Occipital lobe (tissue), 2 donors: ENCODE measurements around the gene ADGRA1. TPM values are rescaled to one million over a fixed set of nuclear protein-coding genes. Genes with fewer than 3 reads are reported as not detected.

Experiments
- DNase-seq: peaks from one replicate; lab custom pipeline; 2025; lab: John Stamatoyannopoulos, UW
- total RNA-seq: library from RNA; depleted of rRNA; stranded (reverse); fragments of >200 nt; gene quantifications from one replicate; pipeline ENCODE4 v1.2.3, GENCODE V29; 2014

The ADGRA1 gene
- total RNA-seq, 1 donor from 2014 or later = 2.5 TPM

- no peak for DNase-seq
Measured at GRCh38 chr10:133177380-133178157, 89.8 kb downstream of the ADGRA1 start.

GRCh38 chr10:133178357-133179127 is 90.8 kb downstream of the ADGRA1 start:
- no peak for DNase-seq

- DNase-seq = no peak
Measured at GRCh38 chr10:133179128-133179520, 91.4 kb downstream of the ADGRA1 start.

GRCh38 chr10:133179651-133180050 is 91.9 kb downstream of the ADGRA1 start:
- DNase-seq = no peak

GRCh38 chr10:133180192-133180964 is 92.7 kb downstream of the ADGRA1 start:
- no peak for DNase-seq

- no peak for DNase-seq
Measured at GRCh38 chr10:133180965-133181639, 93.4 kb downstream of the ADGRA1 start.

Other genes with a start within 250 kb of the ADGRA1 start
- gene CFAP46, start 145.4 kb upstream of the ADGRA1 start, total RNA-seq = 1.9 TPM
- gene KNDC1, start 72.3 kb downstream of the ADGRA1 start, total RNA-seq = 5.9 TPM
- not detected for gene UTF1, start 142.3 kb downstream of the ADGRA1 start, total RNA-seq
- not detected for gene VENTX, start 149.9 kb downstream of the ADGRA1 start, total RNA-seq
- 1.7 TPM for gene ADAM8, start 188.9 kb downstream of the ADGRA1 start, total RNA-seq
- 42.4 TPM for gene TUBGCP2, start 220.9 kb downstream of the ADGRA1 start, total RNA-seq
- gene ZNF511, start 221.0 kb downstream of the ADGRA1 start, total RNA-seq = 7.5 TPM
- 4.7 TPM for gene CALY, start 249.0 kb downstream of the ADGRA1 start, total RNA-seq